CD4-positive, CD25-positive, alpha-beta regulatory T cell (primary cell): Measurements from ENCODE around the gene THSD7A. TPM values are rescaled to one million over a fixed set of nuclear protein-coding genes. Genes with fewer than 3 reads are reported as not detected.

Experiments used
- ATAC-seq, 2 donors: fragments of 150-1000 bp; cut with Tn5 transposase; one replicate each; pipeline ENCODE4 v1.10.0; 2021; ENCODE audit warnings: low read depth in 2 of 2, moderate number of reproducible peaks in 2 of 2, moderate library complexity in 1 of 2
- DNase-seq, 3 donors: peaks; one replicate each; pipeline versions ENCODE4 v3.0.0 to v3.0.0-alpha.2; 2012 to 2022; ENCODE audit warnings: mixed read lengths in 1 of 3
- H3K27ac ChIP-seq: one replicate; pipeline ENCODE4 v1.7.0; 2013; ENCODE audit warnings: mild to moderate bottlenecking, low read length; ENCODE audit not compliant: insufficient read depth, poor library complexity, severe bottlenecking
- H3K27me3 ChIP-seq: one replicate; pipeline ENCODE4 v1.7.0; 2013; ENCODE audit warnings: low read length; ENCODE audit not compliant: control insufficient read depth, insufficient read depth
- H3K36me3 ChIP-seq: one replicate; pipeline ENCODE4 v1.7.0; 2013; ENCODE audit warnings: mild to moderate bottlenecking, low read length, moderate library complexity; ENCODE audit not compliant: control insufficient read depth, insufficient read depth
- H3K4me1 ChIP-seq: 2 replicates; pipeline ENCODE4 v1.7.0; 2013; ENCODE audit warnings: mild to moderate bottlenecking, low read length; ENCODE audit not compliant: insufficient read depth, control insufficient read depth, poor library complexity, severe bottlenecking
- H3K4me3 ChIP-seq: one replicate; pipeline ENCODE4 v1.7.0; 2013; ENCODE audit warnings: low read depth, mild to moderate bottlenecking, low read length, moderate library complexity
- H3K9me3 ChIP-seq, 2 experiments: 1 replicate in 1 of 2; 2 replicates in 1 of 2; pipeline ENCODE4 v1.7.0; 2013; ENCODE audit warnings: low read length in 2 of 2, mild to moderate bottlenecking in 1 of 2, moderate library complexity in 1 of 2; ENCODE audit not compliant: control insufficient read depth in 2 of 2
- H3K27ac Mint-ChIP-seq, 3 donors: one replicate each; pipeline ENCODE4 v1.8.0; 2020 to 2022; ENCODE audit warnings: mild to moderate bottlenecking in 3 of 3, mixed read lengths in 3 of 3, moderate library complexity in 2 of 3
- H3K27me3 Mint-ChIP-seq: one replicate; pipeline ENCODE4 v1.8.0; 2022; ENCODE audit warnings: mild to moderate bottlenecking, mixed read lengths
- H3K36me3 Mint-ChIP-seq: one replicate; pipeline ENCODE4 v1.8.0; 2020; ENCODE audit warnings: mixed read lengths
- H3K4me1 Mint-ChIP-seq, 4 donors: one replicate each; pipeline ENCODE4 v1.8.0; 2020 to 2022; ENCODE audit warnings: mixed read lengths in 4 of 4, mild to moderate bottlenecking in 1 of 4
- H3K4me3 Mint-ChIP-seq, 4 donors: one replicate each; pipeline ENCODE4 v1.8.0; 2020 to 2022; ENCODE audit warnings: mild to moderate bottlenecking in 4 of 4, mixed read lengths in 4 of 4, moderate library complexity in 3 of 4
- H3K9me3 Mint-ChIP-seq, 7 donors: one replicate each; pipeline ENCODE4 v1.8.0; 2020 to 2022; ENCODE audit warnings: mixed read lengths in 7 of 7, mild to moderate bottlenecking in 3 of 7, moderate library complexity in 2 of 7
- polyA plus RNA-seq, 4 donors: library from polyadenylated mRNA; unstranded; fragments of 300-500 nt; fragmentation: Illumina TruSeq; gene quantifications; one replicate each; pipeline ENCODE4 v1.2.3, GENCODE V29; 2021
- total RNA-seq: library from RNA; stranded (reverse); gene quantifications from one replicate; pipeline ENCODE4 v1.2.3, GENCODE V29; 2022

Gene THSD7A
- total and polyA plus RNA-seq, 5 donors from 2014 or later = 0.02 TPM; not detected in 4

DNA sequence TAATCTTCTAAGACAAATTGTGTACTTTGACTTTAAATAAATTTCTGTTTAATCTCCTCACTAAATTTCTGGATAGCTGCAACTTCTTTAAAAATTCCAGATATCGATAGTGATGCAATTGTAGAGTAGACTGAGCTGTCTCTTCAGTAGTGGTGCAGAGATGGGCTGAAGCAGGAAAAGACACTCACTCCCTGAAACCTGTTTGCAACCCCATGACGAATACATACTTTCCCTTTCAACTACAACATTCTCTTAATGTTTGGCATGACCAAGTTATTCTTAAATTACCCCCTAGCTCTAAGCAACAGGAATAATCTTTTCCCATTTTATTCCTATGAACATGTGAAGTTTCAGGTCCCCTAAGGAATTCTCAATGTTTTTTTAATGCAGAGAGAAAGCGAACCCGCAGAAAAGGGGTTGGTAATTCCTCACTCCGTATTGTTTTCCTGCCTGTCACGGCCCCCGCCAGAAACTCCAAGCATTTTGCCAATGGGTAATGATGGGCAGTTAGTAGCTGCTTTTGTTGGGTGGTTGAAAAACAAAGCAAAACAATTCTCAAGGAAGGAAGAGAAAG, 1.3 kb downstream of the THSD7A start:
- H3K27me3 Mint-ChIP-seq = peaks cover 30% of the 10 kb centered on the region
- H3K36me3 Mint-ChIP-seq = no peaks in the 10 kb centered on the region
- DNase-seq (no peak), ATAC-seq (no peak)
- peaks cover 10% of the 10 kb centered on the region for H3K27me3 ChIP-seq
- no peak overlapping the region for H3K27ac ChIP-seq
- peaks cover 0 to 5% (median 0%) of the 10 kb centered on the region in 7 donors for H3K9me3 Mint-ChIP-seq
- no peak overlapping the region for H3K4me3 Mint-ChIP-seq
- no peaks in the 10 kb centered on the region for H3K9me3 ChIP-seq
- H3K27ac Mint-ChIP-seq = no peak overlapping the region
- no peaks in the 10 kb centered on the region for H3K4me1 Mint-ChIP-seq
- peaks cover 2% of the 10 kb centered on the region for H3K4me1 ChIP-seq
- no peak overlapping the region for H3K4me3 ChIP-seq
- no peaks in the 10 kb centered on the region for H3K36me3 ChIP-seq

DNA sequence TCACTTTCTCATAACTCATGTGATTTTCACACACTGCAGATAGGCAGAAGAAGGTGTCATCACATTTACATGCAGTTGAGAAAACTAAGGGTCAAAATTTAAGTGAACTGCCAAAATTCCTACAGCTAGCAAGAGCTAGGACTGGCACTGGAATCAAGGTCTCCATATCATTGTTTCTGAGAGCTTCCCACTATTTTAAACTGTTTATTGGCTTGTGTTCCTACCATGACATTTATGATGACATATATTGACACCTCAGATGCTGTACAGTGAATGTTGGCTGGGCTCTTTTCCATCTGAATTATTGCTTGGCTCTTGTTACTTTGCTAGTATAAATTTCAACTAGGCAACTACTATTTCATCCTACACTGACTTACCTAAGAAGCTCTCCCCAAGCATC, 2.0 kb downstream of the THSD7A start:
- DNase-seq = no peak
- Mint-ChIP-seq H3K4me3 (no peak overlapping the region), H3K9me3 (peaks cover 0 to 5% (median 0%) of the 10 kb centered on the region in 7 donors), H3K36me3 (no peaks in the 10 kb centered on the region), H3K27me3 (peaks cover 30% of the 10 kb centered on the region), H3K4me1 (no peaks in the 10 kb centered on the region), H3K27ac (no peak overlapping the region)
- ATAC-seq = no peak
- Histone ChIP-seq H3K4me3 (no peak overlapping the region), H3K36me3 (no peaks in the 10 kb centered on the region), H3K4me1 (peaks cover 2% of the 10 kb centered on the region), H3K27me3 (peaks cover 10% of the 10 kb centered on the region), H3K9me3 (no peaks in the 10 kb centered on the region), H3K27ac (no peak overlapping the region)

DNA sequence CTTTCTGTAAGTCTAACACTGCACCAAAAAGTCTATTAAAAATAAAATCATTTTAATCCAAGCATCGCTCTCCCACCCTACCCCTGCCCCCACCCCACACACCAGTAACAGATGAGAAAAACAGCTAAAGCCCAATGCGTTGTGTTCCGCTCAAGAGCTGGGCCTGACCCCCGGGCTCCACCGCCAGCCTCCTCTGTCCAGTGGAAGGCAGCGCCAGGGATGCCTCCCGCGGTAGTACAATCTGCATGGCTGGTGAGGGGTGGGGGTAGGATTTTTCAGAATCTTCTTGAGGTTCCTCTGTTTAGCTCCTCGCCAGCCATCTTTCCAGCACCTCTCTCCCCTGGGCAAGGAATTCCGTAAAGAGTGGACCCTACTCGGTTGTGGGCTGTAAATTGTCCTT, 12.1 kb downstream of the THSD7A start:
- no peak overlapping the region for H3K4me3 ChIP-seq
- Mint-ChIP-seq H3K4me3 (no peak overlapping the region), H3K9me3 (peaks cover 0 to 4% (median 2%) of the 10 kb centered on the region in 7 donors), H3K4me1 (no peaks in the 10 kb centered on the region), H3K27ac (no peak overlapping the region), H3K36me3 (no peaks in the 10 kb centered on the region), H3K27me3 (no peaks in the 10 kb centered on the region)
- no peak for DNase-seq
- no peak overlapping the region for H3K27ac ChIP-seq
- no peaks in the 10 kb centered on the region for H3K4me1 ChIP-seq
- H3K27me3 ChIP-seq = no peaks in the 10 kb centered on the region
- no peaks in the 10 kb centered on the region for H3K36me3 ChIP-seq
- no peaks in the 10 kb centered on the region for H3K9me3 ChIP-seq
- no peak for ATAC-seq

DNA sequence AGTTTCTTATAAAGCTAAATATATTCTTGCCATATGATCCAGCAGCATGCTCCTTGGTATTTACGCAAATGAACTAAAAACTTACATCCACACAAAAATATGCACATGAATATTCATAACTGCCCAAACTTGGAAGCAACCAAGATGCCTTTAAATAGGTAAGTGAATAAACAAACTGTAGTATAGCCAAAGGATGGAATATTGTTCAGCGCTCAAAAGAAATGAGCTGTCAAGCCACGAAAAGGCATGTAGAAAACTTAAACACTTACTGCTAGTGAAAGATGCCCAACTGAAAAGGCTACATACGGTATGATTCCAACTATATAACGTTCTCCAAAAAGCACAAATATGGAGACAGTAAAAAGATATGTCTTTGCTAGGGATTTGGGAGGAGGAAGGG, 12.7 kb downstream of the THSD7A start:
- H3K9me3 Mint-ChIP-seq = peaks cover 0 to 4% (median 2%) of the 10 kb centered on the region in 7 donors
- Histone ChIP-seq H3K4me1 (no peaks in the 10 kb centered on the region), H3K27ac (no peak overlapping the region), H3K36me3 (no peaks in the 10 kb centered on the region), H3K4me3 (no peak overlapping the region), H3K9me3 (no peaks in the 10 kb centered on the region), H3K27me3 (no peaks in the 10 kb centered on the region)
- ATAC-seq = no peak
- no peaks in the 10 kb centered on the region for H3K4me1 Mint-ChIP-seq
- DNase-seq = no peak
- H3K27me3 Mint-ChIP-seq = no peaks in the 10 kb centered on the region
- H3K36me3 Mint-ChIP-seq = no peaks in the 10 kb centered on the region
- H3K27ac Mint-ChIP-seq = no peak overlapping the region
- H3K4me3 Mint-ChIP-seq = no peak overlapping the region

DNA sequence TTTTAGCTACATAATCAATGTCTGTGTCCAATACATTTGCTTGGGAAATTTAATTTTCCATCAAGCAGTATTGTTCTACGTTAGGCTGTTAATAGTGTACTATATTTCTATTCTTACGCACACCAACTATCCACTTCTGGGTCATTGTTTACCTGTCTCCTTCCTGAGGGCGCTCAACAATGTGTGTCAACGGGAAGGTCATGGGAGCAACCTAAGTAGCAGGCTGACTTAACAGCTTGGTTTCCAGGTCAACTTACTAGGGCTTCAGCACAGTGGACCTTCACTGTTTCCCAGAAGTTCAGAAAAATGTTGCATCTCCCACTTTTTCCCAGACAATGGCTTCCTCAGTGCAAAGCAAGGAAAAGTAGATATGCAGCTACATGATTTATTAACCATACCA, 13.7 kb downstream of the THSD7A start:
- Mint-ChIP-seq H3K9me3 (peaks cover 0 to 4% (median 2%) of the 10 kb centered on the region in 7 donors), H3K27me3 (no peaks in the 10 kb centered on the region), H3K27ac (no peak overlapping the region), H3K4me3 (no peak overlapping the region), H3K36me3 (no peaks in the 10 kb centered on the region), H3K4me1 (no peaks in the 10 kb centered on the region)
- DNase-seq (no peak), ATAC-seq (no peak)
- Histone ChIP-seq H3K4me1 (no peaks in the 10 kb centered on the region), H3K4me3 (no peak overlapping the region), H3K27me3 (no peaks in the 10 kb centered on the region), H3K27ac (no peak overlapping the region), H3K9me3 (no peaks in the 10 kb centered on the region), H3K36me3 (no peaks in the 10 kb centered on the region)

DNA sequence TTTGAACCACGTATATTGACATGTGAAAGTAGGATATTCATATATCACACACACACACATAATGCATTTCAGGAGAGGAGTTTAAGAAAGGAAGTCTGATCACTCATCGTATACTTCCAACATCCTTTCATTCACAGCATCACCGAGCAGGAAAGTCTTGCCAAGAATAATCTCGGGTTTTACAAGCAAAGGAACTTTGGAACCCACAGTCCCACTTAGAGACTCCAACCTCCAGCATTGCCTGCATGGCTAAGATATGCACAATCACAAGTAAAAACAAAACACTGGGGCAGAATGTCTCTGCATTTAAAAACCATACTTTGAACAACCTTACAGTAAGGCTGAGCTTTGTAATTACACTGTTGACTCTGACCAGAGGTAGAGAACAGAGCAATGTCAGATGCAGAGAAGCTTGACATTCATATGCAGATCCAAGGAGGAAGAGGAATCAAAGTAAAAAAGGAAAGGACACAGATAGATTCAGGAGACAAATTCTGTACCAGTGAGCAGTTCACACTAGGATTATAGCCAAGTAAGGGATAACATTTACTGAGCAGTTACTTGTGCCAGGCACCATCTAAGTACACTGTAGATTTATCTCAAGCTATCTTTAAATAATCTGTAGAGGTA, 14.8 kb downstream of the THSD7A start:
- H3K4me3 ChIP-seq = no peak overlapping the region
- ATAC-seq (no peak), DNase-seq (no peak)
- Mint-ChIP-seq H3K27ac (no peak overlapping the region), H3K36me3 (no peaks in the 10 kb centered on the region), H3K4me3 (no peak overlapping the region), H3K9me3 (peaks cover 0 to 4% (median 2%) of the 10 kb centered on the region in 7 donors), H3K27me3 (no peaks in the 10 kb centered on the region), H3K4me1 (no peaks in the 10 kb centered on the region)
- no peaks in the 10 kb centered on the region for H3K36me3 ChIP-seq
- no peaks in the 10 kb centered on the region for H3K27me3 ChIP-seq
- H3K27ac ChIP-seq = no peak overlapping the region
- H3K4me1 ChIP-seq = no peaks in the 10 kb centered on the region
- H3K9me3 ChIP-seq = no peaks in the 10 kb centered on the region

DNA sequence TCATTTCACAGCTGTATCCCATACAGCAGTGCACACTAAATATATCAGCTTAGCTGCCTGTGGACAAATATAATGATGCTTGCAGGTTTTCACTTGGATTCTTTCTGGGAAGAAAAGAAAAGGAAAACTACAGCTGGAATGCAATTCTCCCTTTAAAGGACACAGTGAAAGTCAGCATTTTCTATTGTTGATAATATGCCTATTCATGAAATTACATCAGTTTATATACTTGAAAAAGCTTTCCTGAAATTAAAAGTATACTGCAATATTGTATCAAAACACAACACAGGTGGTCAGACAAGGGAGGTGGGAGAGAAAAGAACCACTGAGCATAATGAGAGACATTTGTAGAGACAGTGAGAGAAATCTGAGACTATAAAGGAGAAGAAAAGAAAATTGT, 20.3 kb downstream of the THSD7A start:
- Mint-ChIP-seq H3K4me3 (no peak overlapping the region), H3K4me1 (no peaks in the 10 kb centered on the region), H3K27me3 (no peaks in the 10 kb centered on the region), H3K27ac (no peak overlapping the region), H3K36me3 (no peaks in the 10 kb centered on the region), H3K9me3 (peaks cover 0 to 2% (median 0%) of the 10 kb centered on the region in 7 donors)
- Histone ChIP-seq H3K27ac (no peak overlapping the region), H3K27me3 (no peaks in the 10 kb centered on the region), H3K4me1 (no peaks in the 10 kb centered on the region), H3K4me3 (no peak overlapping the region), H3K36me3 (no peaks in the 10 kb centered on the region), H3K9me3 (no peaks in the 10 kb centered on the region)
- DNase-seq = no peak
- no peak for ATAC-seq

DNA sequence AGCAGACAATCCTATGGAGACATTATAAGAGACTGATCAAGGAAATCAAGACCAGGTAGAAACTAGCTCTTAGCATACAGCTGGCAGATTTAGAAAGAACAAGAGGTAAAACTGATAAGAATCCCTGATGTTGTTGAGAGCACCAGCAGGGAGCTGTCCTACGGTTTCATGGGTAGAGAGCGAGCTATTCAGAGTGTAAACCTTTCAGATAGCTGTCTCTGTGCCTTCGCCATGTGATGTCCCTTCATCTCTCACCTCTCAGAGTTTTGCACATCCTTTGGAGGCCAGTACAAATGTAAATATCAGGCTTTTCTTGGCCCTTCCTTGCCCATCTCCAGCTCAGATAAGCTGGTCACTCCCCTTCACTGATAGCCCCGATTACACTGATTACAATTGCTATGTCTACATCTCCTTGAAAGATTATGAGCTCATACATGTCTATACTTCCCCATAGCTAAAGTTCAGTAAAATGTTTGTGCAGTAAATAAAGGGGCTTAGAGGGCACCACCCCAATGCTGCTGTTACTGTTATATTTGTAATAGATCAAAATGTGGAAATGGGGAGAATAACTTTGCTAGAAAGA, 21.9 kb downstream of the THSD7A start:
- ATAC-seq = no peak
- no peak overlapping the region for H3K27ac Mint-ChIP-seq
- H3K4me3 Mint-ChIP-seq = no peak overlapping the region
- no peak overlapping the region for H3K4me3 ChIP-seq
- DNase-seq = no peak
- H3K4me1 Mint-ChIP-seq = no peaks in the 10 kb centered on the region
- H3K36me3 ChIP-seq = no peaks in the 10 kb centered on the region
- H3K4me1 ChIP-seq = no peaks in the 10 kb centered on the region
- H3K36me3 Mint-ChIP-seq = no peaks in the 10 kb centered on the region
- peaks cover 0 to 2% (median 0%) of the 10 kb centered on the region in 7 donors for H3K9me3 Mint-ChIP-seq
- H3K27ac ChIP-seq = no peak overlapping the region
- no peaks in the 10 kb centered on the region for H3K27me3 ChIP-seq
- no peaks in the 10 kb centered on the region for H3K27me3 Mint-ChIP-seq
- H3K9me3 ChIP-seq = no peaks in the 10 kb centered on the region
